Measurements from ENCODE around the gene OOEP.

OOEP gene

GRCh38 chr6:73349311-73349710 is 20.4 kb downstream of the OOEP start:
- no peak for TF ChIP-seq CTCF (IDR thresholded peaks at IDR 0.05; ENCODE audit: borderline replicate concordance, insufficient read depth, low read depth, low read length)
- no peak overlapping the region for H3K4me3 ChIP-seq (ENCODE audit: low read depth, low read length)

- TF ChIP-seq CTCF (IDR thresholded peaks at IDR 0.05; ENCODE audit: borderline replicate concordance, insufficient read depth, low read depth, low read length): no peak
- H3K4me3 ChIP-seq (ENCODE audit: low read depth, low read length): no peak overlapping the region
Observed at GRCh38 chr6:73348550-73349204, 21.0 kb downstream of the OOEP start.

- no peak overlapping the region for H3K4me3 ChIP-seq (ENCODE audit: low read depth, low read length)
- no peak for TF ChIP-seq CTCF (IDR thresholded peaks at IDR 0.05; ENCODE audit: borderline replicate concordance, insufficient read depth, low read depth, low read length)
Observed at GRCh38 chr6:73343164-73343563, 26.5 kb downstream of the OOEP start.

GRCh38 chr6:73342174-73342573 is 27.5 kb downstream of the OOEP start:
- TF ChIP-seq CTCF (IDR thresholded peaks at IDR 0.05; ENCODE audit: borderline replicate concordance, insufficient read depth, low read depth, low read length): no peak
- no peak overlapping the region for H3K4me3 ChIP-seq (ENCODE audit: low read depth, low read length)

- H3K4me3 ChIP-seq (ENCODE audit: low read depth, low read length): no peak overlapping the region
- TF ChIP-seq CTCF (IDR thresholded peaks at IDR 0.05; ENCODE audit: borderline replicate concordance, insufficient read depth, low read depth, low read length): no peak
Observed at GRCh38 chr6:73341335-73341734, 28.4 kb downstream of the OOEP start.

- no peak overlapping the region for H3K4me3 ChIP-seq (ENCODE audit: low read depth, low read length)
- no peak for TF ChIP-seq CTCF (IDR thresholded peaks at IDR 0.05; ENCODE audit: borderline replicate concordance, insufficient read depth, low read depth, low read length)
Observed at GRCh38 chr6:73340048-73340447, 29.6 kb downstream of the OOEP start.

GRCh38 chr6:73339340-73339739 is 30.4 kb downstream of the OOEP start:
- no peak overlapping the region for H3K4me3 ChIP-seq (ENCODE audit: low read depth, low read length)
- TF ChIP-seq CTCF (IDR thresholded peaks at IDR 0.05; ENCODE audit: borderline replicate concordance, insufficient read depth, low read depth, low read length): no peak
